Astrocyte of the cerebellum (primary cell): ENCODE results near the gene CCDC192.

Source experiments
- DNase-seq: peaks from one replicate; pipeline ENCODE4 v3.0.0-alpha.2; 2011; ENCODE audit warnings: low read depth
- H3K4me3 ChIP-seq: 2 replicates; pipeline ENCODE4 v1.5.1; 2011; ENCODE audit warnings: mild to moderate bottlenecking, low read depth, low read length, moderate library complexity
- in situ Hi-C: cut with HindIII; loops from 2 replicates; pipeline ENCODE4 v1.10.0; 2017; ENCODE audit warnings: low sequenced_read_pairs
- TF ChIP-seq, protein P1 (sequence below): IDR thresholded peaks from 2 replicates; pipeline ENCODE4 v1.5.1; 2012; ENCODE audit warnings: low read length, low read depth, moderate library complexity, mild to moderate bottlenecking; ENCODE audit errors: missing control alignments

The CCDC192 gene

DNA sequence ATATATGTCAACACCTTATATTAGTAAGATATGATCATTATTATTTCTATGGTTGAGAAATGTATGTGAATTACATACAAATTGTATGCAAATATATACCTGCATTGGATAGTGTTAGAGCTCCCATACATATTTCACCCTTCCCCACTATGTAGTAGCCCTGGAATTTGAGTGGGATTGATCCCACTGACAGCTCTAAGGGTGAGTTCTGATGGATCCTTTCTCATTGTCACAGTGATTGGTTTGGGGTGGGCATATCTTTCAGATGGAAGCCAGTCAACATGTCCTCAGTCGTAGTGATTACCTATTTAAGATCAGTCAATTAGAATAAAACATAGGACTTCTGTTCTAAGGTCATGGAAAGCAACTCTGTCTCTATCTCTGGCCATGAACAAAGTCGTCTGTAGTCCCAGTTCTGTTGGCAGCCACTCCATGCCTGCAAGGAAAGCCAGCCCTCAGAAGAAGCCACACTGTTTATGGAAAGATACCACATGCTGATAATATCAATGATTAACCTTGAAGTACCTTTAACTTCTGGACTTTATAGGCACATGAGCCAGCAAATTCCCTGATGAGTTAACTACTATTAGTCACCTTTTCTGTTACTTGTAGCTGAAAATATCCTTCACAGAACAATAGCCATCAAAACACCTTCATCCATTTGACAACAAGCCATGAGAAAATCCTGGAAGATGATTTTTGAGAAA is 5.1 kb upstream of the CCDC192 start:
- TF ChIP-seq, protein P1, sequence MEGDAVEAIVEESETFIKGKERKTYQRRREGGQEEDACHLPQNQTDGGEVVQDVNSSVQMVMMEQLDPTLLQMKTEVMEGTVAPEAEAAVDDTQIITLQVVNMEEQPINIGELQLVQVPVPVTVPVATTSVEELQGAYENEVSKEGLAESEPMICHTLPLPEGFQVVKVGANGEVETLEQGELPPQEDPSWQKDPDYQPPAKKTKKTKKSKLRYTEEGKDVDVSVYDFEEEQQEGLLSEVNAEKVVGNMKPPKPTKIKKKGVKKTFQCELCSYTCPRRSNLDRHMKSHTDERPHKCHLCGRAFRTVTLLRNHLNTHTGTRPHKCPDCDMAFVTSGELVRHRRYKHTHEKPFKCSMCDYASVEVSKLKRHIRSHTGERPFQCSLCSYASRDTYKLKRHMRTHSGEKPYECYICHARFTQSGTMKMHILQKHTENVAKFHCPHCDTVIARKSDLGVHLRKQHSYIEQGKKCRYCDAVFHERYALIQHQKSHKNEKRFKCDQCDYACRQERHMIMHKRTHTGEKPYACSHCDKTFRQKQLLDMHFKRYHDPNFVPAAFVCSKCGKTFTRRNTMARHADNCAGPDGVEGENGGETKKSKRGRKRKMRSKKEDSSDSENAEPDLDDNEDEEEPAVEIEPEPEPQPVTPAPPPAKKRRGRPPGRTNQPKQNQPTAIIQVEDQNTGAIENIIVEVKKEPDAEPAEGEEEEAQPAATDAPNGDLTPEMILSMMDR: no peak
- in situ Hi-C loops: no loop called here
- no peak overlapping the region for H3K4me3 ChIP-seq
- peak; percentile 48 for DNase-seq

DNA sequence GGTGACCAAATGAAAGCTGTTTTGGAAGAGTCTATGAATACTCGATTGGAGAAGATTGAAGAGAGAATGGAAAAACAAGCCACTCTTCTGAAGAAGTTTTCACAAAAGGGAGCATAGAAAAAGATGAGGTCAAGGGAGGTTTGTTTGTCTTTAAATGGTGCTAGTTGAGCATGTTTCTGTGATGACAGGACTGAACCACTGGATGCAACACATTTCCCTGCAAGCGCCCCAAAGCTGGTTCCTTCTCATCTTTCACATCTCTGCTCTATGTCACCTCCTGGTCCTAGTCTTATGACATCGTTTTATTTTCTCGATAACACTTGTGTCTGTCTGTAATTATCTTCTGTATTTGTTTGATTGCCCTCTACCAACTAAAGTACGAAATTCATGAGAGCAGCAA is 3.8 kb upstream of the CCDC192 start:
- in situ Hi-C loops: no loop called here
- H3K4me3 ChIP-seq: no peak overlapping the region
- DNase-seq: no peak
- TF ChIP-seq, protein P1: no peak

DNA sequence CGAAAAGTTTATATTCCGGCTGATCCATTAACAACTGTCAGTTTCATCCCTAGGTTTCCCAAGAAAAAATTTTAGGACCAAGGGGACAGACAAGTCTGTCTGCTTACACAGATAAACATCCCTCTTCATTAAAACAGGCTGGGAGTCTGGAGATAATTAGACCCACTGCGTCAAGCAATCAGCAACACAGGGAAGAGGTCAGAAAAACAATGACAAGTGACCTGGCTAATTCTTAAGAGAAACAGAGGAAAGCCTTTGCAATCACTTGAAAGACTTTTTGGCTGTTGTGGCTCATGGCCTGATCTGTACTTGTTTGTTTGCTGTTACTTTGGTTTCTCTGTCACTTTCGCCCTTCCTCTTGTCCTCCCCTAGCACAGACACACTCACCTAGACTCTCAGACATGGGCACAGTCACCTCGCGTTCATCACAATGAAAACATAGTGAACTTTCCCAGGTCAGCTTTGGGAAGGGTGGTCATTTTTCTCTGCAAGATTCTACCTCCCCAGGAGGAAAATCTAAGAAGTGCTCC is 2.9 kb upstream of the CCDC192 start:
- TF ChIP-seq, protein P1: no peak
- DNase-seq: no peak
- in situ Hi-C loops: no loop called here
- H3K4me3 ChIP-seq: no peak overlapping the region

DNA sequence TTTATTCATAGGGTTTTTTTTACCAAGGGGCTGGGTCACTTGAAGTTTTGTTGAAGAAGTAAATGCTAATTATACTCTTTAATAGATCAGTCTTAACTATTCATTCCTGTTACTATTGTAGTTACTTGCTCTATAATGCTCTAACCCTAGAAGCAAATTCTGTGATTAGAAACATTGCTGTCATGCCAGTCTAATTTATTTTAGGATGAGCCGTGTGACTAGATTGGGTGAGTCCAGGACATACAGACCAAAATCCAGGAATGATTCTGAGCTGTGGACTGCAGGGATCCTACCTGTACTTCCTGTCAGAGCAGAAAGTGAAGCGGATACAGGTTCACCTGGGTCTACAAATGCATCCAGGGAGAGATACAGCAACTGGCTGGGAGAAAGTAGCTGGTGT is 757 bp upstream of the CCDC192 start:
- no peak overlapping the region for H3K4me3 ChIP-seq
- TF ChIP-seq, protein P1: no peak
- in situ Hi-C loops: no loop called here
- no peak for DNase-seq

DNA sequence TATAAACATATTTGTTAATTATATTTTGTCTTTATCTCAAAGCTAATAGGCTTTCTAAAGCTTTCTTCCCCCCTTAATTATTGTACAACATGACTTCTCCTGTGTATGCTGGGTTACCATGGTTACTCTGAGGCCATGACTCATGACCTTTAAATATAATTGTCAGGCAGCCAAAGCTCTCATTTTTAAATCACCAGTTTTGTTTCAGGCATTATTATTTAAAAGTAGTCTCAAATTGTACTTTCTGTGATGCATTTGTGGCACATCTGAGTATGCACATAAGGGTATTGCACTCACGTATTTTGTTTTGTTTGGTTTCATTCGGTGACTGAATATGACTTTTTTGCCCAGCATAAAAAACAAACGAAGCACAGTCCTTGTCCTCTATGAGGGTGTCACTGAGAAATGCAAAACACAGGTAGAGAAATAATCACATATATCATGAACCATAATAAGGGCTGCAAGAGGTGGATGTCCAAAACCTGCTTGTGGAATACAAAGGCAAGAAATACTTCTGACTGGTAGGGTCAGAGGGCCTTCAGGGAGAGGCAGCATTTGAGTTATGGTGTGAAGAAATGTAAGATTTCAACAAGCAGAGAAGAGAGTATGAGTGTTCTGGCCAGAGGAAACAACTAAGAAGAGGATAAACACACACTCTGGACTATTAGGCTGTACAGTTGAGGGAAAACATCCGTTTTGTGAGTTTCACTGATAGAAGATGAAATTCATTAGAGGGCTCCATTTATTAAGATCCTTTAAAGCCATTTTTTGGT is 2.1 kb downstream of the CCDC192 start:
- in situ Hi-C loops: no loop called here
- H3K4me3 ChIP-seq: no peak overlapping the region
- TF ChIP-seq, protein P1: no peak
- peak; percentile 64 for DNase-seq

DNA sequence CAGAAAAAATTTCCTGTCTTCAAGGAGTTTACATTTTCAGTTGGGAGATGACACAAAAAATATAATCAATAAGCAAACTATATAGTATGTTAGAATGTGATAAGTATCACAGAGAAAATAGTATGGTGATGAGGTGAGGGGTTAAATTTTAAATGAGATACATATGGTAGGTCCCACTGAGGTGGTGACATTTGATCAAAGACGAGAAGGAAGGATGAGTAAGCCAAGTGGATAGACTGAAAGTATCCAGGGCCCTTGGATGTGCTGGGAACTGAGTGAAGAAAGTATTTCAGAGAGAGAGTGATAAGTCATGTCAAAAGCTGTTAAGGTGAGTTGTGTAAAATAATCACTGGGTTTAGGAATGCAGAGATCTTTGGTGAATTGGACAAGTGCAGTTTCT is 3.5 kb downstream of the CCDC192 start:
- no peak for DNase-seq
- in situ Hi-C loops: no loop called here
- TF ChIP-seq, protein P1: no peak
- H3K4me3 ChIP-seq: no peak overlapping the region
